Measurements from ENCODE around the gene FKBP9.
A peak's percentile ranks its signal among the peaks of the same experiment; 100 is the strongest.

The FKBP9 gene

DNA sequence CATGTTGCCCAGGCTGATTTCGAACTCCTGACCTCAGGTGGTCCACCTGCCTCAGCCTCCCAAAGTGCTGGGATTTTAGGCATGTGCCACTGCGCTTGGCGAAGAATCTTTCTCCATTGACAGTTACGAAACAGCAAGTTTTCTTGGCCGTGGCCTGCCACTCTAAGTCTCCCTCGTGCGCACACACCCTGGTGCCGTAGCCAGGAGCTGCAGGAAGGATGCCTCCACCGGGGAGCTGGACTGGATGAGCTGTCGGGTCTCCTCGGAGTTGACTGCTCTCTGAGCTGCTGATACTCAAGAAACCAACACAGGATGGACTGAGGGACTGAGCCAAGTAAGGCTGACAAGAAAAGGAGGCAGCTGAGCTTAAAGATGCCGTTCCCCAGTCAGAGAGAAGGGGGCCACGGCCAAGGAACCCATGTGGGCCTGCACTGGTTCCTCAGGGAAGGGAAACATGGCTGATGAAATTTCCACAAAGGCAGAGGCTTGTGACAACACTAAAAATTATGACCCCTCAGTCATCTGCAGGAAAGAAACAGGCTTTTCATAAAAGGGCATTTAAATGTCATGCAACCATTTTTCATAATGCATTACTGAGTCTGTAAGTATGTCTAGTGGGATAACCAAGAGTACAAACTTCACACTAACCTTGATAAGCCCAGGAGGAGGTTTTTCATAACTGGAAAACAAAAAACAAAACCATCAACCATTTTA lies 27.7 kb upstream of the FKBP9 start:
- no peak overlapping the region for H3K9ac ChIP-seq (ENCODE audit: insufficient read length)
- no peak for DNase-seq (ENCODE audit: low read depth, low spot score)
- no peak for TF ChIP-seq POLR2AphosphoS5 (IDR thresholded peaks at IDR 0.05; ENCODE audit: borderline replicate concordance, low read depth, low read length)
- no peak for TF ChIP-seq EZH2 (IDR thresholded peaks at IDR 0.05)
- TF ChIP-seq FOXP2 (optimal IDR thresholded peaks at IDR 0.05; ENCODE audit: control extremely low read depth, extremely low read length, insufficient read depth), result no peak

DNA sequence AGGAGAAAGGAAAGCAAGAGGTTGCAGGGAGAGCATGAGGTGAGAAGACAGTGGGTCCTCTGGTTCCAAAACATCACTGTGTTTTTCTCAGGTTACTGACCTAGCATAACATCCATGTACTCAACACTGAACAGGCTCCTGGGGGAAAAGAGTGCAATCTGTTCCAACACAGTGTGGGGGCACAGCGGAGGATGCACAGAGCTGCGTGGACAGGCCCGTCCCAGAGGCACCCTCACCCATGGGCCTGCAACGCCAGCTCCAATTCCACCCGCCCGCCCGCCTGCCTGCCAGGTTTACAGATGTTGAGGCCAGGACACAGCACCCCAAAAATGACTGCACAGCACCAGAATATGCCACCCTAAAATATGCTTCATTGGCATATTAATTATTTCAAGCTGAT lies 26.9 kb upstream of the FKBP9 start:
- Histone ChIP-seq H3K36me3 (ENCODE audit: insufficient read depth, low read length) (peaks cover 11% of the 10 kb centered on the region; the same call in 1 of the 2 replicates), H3K4me3 (no peak overlapping the region), H3K9ac (ENCODE audit: insufficient read length) (no peak overlapping the region), H3K27ac (no peak overlapping the region), H3K9me3 (ENCODE audit: low read depth, low read length) (no peaks in the 10 kb centered on the region)
- no peak for DNase-seq (ENCODE audit: low read depth, low spot score)
- no peak for TF ChIP-seq POLR2AphosphoS5 (IDR thresholded peaks at IDR 0.05; ENCODE audit: borderline replicate concordance, low read depth, low read length)
- TF ChIP-seq EZH2 (IDR thresholded peaks at IDR 0.05), result no peak
- TF ChIP-seq FOXP2 (optimal IDR thresholded peaks at IDR 0.05; ENCODE audit: control extremely low read depth, extremely low read length, insufficient read depth), result no peak

More for the DNA sequence above, 27.7 kb upstream of the FKBP9 start:
- H3K36me3 ChIP-seq (ENCODE audit: insufficient read depth, low read length), result peaks cover 11% of the 10 kb centered on the region; the same call in 1 of the 2 replicates
- H3K9me3 ChIP-seq (ENCODE audit: low read depth, low read length), result no peaks in the 10 kb centered on the region
- no peak overlapping the region for H3K4me3 ChIP-seq
- no peak overlapping the region for H3K27ac ChIP-seq

DNA sequence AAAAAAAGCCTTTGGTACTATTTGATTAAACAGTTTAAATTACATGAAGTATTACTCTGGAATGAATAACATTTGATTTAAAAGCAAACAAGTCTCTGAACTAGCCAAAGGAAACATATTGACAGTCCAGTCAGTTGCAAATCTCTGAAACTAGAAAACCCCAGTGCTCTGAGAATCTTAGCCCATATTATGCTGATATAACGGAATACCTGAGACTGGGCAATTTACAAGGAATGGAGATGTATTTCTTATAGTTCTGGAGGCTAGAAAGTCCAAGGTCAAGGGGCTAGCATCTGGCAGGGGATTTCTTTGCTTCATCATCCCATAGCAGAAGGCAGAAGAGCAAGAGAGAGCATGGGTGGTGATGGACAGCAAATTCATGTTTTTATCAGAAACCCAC lies 21.7 kb upstream of the FKBP9 start:
- H3K9ac ChIP-seq (ENCODE audit: insufficient read length), result no peak overlapping the region
- no peak for TF ChIP-seq EZH2 (IDR thresholded peaks at IDR 0.05)
- TF ChIP-seq POLR2AphosphoS5 (IDR thresholded peaks at IDR 0.05; ENCODE audit: borderline replicate concordance, low read depth, low read length), result no peak
- TF ChIP-seq FOXP2 (optimal IDR thresholded peaks at IDR 0.05; ENCODE audit: control extremely low read depth, extremely low read length, insufficient read depth), result no peak
- H3K4me3 ChIP-seq, result no peak overlapping the region
- H3K9me3 ChIP-seq (ENCODE audit: low read depth, low read length), result no peaks in the 10 kb centered on the region
- no peak for DNase-seq (ENCODE audit: low read depth, low spot score)
- H3K36me3 ChIP-seq (ENCODE audit: insufficient read depth, low read length), result peaks cover 4% of the 10 kb centered on the region; the same call in 1 of the 2 replicates
- no peak overlapping the region for H3K27ac ChIP-seq

DNA sequence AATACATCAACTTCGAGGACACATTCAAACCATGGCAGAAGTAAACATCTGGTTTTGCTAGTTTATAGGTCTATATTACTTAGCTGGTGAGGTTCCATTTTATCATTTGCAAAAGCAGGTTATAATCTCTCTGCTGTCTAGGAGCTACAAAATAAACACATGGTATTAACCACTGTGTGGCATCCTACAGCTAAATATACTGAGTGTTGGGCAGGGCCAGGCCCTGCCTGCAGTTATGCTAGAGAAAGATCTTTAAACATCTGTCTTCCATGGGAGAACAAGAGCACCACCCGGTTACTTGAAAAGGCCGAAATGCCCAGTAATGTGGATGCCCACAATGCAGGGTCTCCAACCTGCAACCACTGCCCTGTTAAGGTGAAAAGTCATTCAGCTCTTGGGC lies 20.6 kb upstream of the FKBP9 start:
- no peak overlapping the region for H3K9ac ChIP-seq (ENCODE audit: insufficient read length)
- H3K36me3 ChIP-seq (ENCODE audit: insufficient read depth, low read length), result peaks cover 3% of the 10 kb centered on the region; the same call in 1 of the 2 replicates
- TF ChIP-seq EZH2 (IDR thresholded peaks at IDR 0.05) (no peak), POLR2AphosphoS5 (IDR thresholded peaks at IDR 0.05; ENCODE audit: borderline replicate concordance, low read depth, low read length) (no peak), FOXP2 (optimal IDR thresholded peaks at IDR 0.05; ENCODE audit: control extremely low read depth, extremely low read length, insufficient read depth) (no peak)
- no peak for DNase-seq (ENCODE audit: low read depth, low spot score)
- H3K4me3 ChIP-seq, result no peak overlapping the region
- no peaks in the 10 kb centered on the region for H3K9me3 ChIP-seq (ENCODE audit: low read depth, low read length)
- no peak overlapping the region for H3K27ac ChIP-seq

DNA sequence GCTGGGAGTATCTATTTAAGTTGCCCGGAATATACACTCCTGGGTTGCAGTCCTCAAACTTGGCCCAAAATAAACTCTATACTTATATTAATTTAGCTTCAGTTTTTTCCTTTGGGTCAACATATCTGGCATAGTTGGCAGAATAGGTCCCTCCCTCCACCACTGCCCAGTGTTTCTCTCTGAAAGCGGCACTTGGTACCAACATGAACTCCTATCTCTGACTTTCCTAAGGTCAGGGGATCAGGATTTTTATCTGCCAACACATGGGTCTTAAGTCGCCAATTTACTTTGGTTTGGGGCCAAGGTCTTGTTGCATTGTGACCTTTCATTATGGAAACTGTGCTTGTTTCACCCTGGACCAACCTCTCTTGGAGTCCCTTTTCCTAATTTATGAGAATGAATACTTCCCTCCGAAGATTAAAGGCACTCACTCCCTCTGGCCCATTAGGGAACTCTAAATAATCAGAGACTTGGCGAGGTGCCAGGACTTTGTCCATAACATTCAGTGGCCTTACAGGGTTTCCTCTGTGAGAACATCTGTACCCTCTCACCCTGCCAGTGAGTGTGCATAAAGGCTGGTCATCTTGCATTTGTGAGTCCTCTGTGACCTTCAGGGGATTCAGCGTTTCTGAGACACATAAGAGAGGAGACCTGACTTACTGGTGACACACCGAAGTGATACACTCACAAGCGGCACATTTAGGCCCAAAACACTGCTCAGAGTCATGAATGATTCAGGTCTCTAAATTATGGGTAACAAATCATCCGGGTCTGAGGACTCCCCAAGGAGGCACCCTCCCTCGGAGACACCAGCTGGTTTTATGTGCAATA lies 19.7 kb upstream of the FKBP9 start:
- no peak overlapping the region for H3K9ac ChIP-seq (ENCODE audit: insufficient read length)
- H3K4me3 ChIP-seq, result no peak overlapping the region
- no peaks in the 10 kb centered on the region for H3K9me3 ChIP-seq (ENCODE audit: low read depth, low read length)
- TF ChIP-seq POLR2AphosphoS5 (IDR thresholded peaks at IDR 0.05; ENCODE audit: borderline replicate concordance, low read depth, low read length) (no peak), FOXP2 (optimal IDR thresholded peaks at IDR 0.05; ENCODE audit: control extremely low read depth, extremely low read length, insufficient read depth) (no peak)
- H3K36me3 ChIP-seq (ENCODE audit: insufficient read depth, low read length), result no peaks in the 10 kb centered on the region
- no peak for DNase-seq (ENCODE audit: low read depth, low spot score)
- no peak overlapping the region for H3K27ac ChIP-seq

DNA sequence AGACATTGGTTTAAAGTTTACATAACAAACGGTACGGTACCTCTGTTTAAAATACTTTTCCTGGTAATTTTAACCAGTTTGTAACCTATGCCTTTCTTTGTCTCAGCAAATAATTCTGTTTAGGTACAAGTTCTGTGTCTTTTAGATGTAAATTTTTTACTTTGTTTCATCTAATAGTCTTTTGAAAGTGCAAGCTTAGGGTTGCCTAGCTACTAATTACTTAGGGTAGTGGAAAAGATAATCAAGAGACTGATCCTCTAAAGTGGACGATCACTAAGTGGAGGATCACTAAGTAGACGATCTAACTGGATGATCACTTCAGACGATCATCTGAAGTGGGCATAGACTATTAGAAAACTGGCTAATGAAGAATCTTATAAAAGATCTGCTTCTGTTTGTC lies 16.1 kb upstream of the FKBP9 start:
- H3K4me3 ChIP-seq, result peak overlapping the region; percentile 95

DNA sequence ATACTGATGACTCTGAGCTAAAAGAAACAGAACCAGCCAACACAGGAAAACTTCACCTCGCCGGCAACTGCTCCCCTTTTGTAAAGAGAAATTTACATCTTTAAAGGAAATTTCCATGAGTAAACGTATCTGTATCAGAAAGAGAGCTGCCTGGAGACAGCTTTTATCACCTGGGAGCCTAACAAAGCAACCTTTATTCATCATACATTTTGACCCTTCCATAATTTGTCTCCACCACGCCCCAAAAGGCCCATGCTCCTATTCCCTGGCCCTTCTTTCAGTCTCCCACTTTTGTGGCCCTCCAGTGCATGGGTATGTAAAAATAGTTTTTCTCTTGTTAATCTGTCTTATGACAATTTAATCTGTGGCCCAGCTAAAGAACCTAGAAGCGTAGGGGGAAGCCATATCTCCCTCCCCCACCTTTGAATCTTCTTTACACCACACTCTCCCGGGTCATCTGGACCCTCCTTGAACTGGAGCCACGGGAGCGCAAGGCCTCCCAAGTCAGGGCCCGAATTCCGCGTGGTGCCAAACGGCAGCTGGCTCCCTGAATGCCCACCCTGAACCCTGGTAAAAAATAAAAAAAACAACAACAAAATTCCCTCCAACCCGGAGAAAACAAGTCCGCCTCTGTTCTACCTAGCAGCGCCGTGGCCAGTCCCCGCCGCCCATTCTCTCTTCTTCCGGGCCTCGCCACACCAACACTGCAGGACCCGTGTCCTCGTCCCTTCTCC lies 15.4 kb upstream of the FKBP9 start:
- Histone ChIP-seq H3K27ac (peak overlapping the region; percentile 62; the same call in 1 of the 2 replicates), H3K36me3 (ENCODE audit: insufficient read depth, low read length) (no peaks in the 10 kb centered on the region), H3K9me3 (ENCODE audit: low read depth, low read length) (peaks cover 5% of the 10 kb centered on the region; the same call in 1 of the 2 replicates), H3K9ac (ENCODE audit: insufficient read length) (peak overlapping the region; percentile 85), H3K4me3 (peak overlapping the region; percentile 95)
- TF ChIP-seq EZH2 (IDR thresholded peaks at IDR 0.05) (no peak), POLR2AphosphoS5 (IDR thresholded peaks at IDR 0.05; ENCODE audit: borderline replicate concordance, low read depth, low read length) (no peak), FOXP2 (optimal IDR thresholded peaks at IDR 0.05; ENCODE audit: control extremely low read depth, extremely low read length, insufficient read depth) (no peak)
- no peak for DNase-seq (ENCODE audit: low read depth, low spot score)

More for the DNA sequence above, 16.1 kb upstream of the FKBP9 start:
- H3K9me3 ChIP-seq (ENCODE audit: low read depth, low read length), result peaks cover 5% of the 10 kb centered on the region; the same call in 1 of the 2 replicates
- no peak overlapping the region for H3K27ac ChIP-seq
- H3K9ac ChIP-seq (ENCODE audit: insufficient read length), result peak overlapping the region; percentile 85
- TF ChIP-seq POLR2AphosphoS5 (IDR thresholded peaks at IDR 0.05; ENCODE audit: borderline replicate concordance, low read depth, low read length) (no peak), FOXP2 (optimal IDR thresholded peaks at IDR 0.05; ENCODE audit: control extremely low read depth, extremely low read length, insufficient read depth) (no peak), EZH2 (IDR thresholded peaks at IDR 0.05) (no peak)
- DNase-seq (ENCODE audit: low read depth, low spot score), result no peak
- no peaks in the 10 kb centered on the region for H3K36me3 ChIP-seq (ENCODE audit: insufficient read depth, low read length)
